Measurements from ENCODE around the gene UBR3.

DNA sequence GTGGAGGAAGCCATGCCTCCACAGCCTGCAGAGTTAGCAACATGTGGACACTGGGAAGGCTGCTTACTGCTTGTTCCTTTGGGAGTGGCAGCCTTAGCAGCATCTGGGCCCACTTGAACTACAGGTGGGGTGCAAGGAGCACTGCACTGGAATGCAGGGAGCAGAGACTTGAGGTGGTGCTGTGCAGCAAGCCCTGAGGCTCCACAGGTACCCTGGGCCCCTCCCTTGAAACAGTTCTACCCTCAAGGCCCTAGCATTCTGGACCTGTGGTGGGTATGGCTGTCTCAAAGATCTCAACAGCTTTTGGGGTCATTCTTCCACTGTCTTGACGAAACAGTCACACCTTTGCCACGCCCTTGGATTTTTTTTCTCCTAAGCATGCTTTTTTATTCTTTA lies 13.5 kb downstream of the UBR3 start:
- TF ChIP-seq POLR2A (IDR thresholded peaks at IDR 0.05) (no peak), CTCF (IDR thresholded peaks at IDR 0.05) (no peak), EP300 (IDR thresholded peaks at IDR 0.05) (no peak)
